K562 (cell line): ENCODE data around the gene GNAZ. TPM values are rescaled to one million over a fixed set of nuclear protein-coding genes. Genes with fewer than 3 reads are reported as not detected.

Experiments used
- CREBBP ChIP-seq: IDR thresholded peaks from one replicate; pipeline ENCODE4 v1.6.1; 2012; ENCODE audit warnings: low read depth, mild to moderate bottlenecking, control low read depth, inconsistent platforms, low read length
- E4F1 ChIP-seq: fragments of 250-450 bp; sonication (Bioruptor Pico); IDR thresholded peaks from 2 replicates; pipeline ENCODE4 v1.5.0; 2021; ENCODE audit warnings: mild to moderate bottlenecking, borderline replicate concordance
- FOXA3 ChIP-seq, 2 experiments: fragments of 450-650 bp in 1 of 2; sonication (generic) in 1 of 2; formaldehyde crosslinking; IDR thresholded peaks in 1 of 2; conservative IDR thresholded peaks in 1 of 2; 2 replicates each; pipeline versions ENCODE4 v1.4.0 to v1.8.0; 2020 to 2022; ENCODE audit warnings: mild to moderate bottlenecking in 2 of 2, missing genetic modification reagents in 1 of 2
- MBD2 ChIP-seq: sonication (generic); IDR thresholded peaks from 2 replicates; pipeline ENCODE4 v1.6.1; 2016; ENCODE audit warnings: low read depth, borderline replicate concordance
- NRF1 ChIP-seq, 2 experiments: fragments of 450-650 bp; IDR thresholded peaks in 1 of 2; conservative IDR thresholded peaks in 1 of 2; 2 replicates each; pipeline ENCODE4 v1.6.1; 2014; ENCODE audit warnings: mild to moderate bottlenecking in 2 of 2
- PML ChIP-seq: IDR thresholded peaks from 2 replicates; pipeline ENCODE4 v1.6.1; 2012; ENCODE audit warnings: low read length, inconsistent platforms
- PRMT5 ChIP-seq: sonication (generic); formaldehyde crosslinking; IDR thresholded peaks from 2 replicates; pipeline ENCODE4 v1.5.0; 2020; ENCODE audit warnings: missing genetic modification reagents
- RERE ChIP-seq: sonication (generic); formaldehyde crosslinking; IDR thresholded peaks from 2 replicates; pipeline ENCODE4 v1.8.0; 2023; ENCODE audit warnings: missing genetic modification reagents, mild to moderate bottlenecking, borderline replicate concordance
- TAL1 ChIP-seq: fragments of 450-650 bp; IDR thresholded peaks from 2 replicates; pipeline ENCODE4 v1.6.1; 2016; ENCODE audit warnings: mild to moderate bottlenecking
- ZNF785 ChIP-seq: fragments of 250-450 bp; sonication (Bioruptor Pico); IDR thresholded peaks from 2 replicates; pipeline ENCODE4 v1.4.0; 2020; ENCODE audit warnings: mild to moderate bottlenecking
- polyA plus RNA-seq, 8 experiments: library from polyadenylated mRNA; depleted of rRNA in 4 of 8; stranded (reverse) in 5 of 8; unstranded in 3 of 8; fragments of >200 nt; fragmentation: Nextera tagmentation in 2 of 8; fragmentation: Illumina TruSeq in 1 of 8; extraction: Ambion mirVana in 2 of 8; extraction: Trizol in 1 of 8; gene quantifications; 2 replicates each; pipeline versions ENCODE4 v1.2.1 to v1.2.3, GENCODE V29; 2011 to 2014; ENCODE audit warnings: inconsistent platforms in 1 of 8, missing spikeins in 1 of 8
- total RNA-seq, 7 experiments: library from RNA; depleted of rRNA in 6 of 7; stranded (reverse); fragments of >200 nt in 6 of 7; fragmentation: Illumina TruSeq in 2 of 7; extraction: Trizol in 2 of 7; gene quantifications; 2 replicates each; pipeline versions ENCODE4 v1.2.1 to v1.2.3, GENCODE V29; 2011 to 2021; ENCODE audit warnings: low replicate concordance in 1 of 7
- TF ChIP-seq, protein P1 (sequence below): fragments of 250-450 bp; sonication (Bioruptor Pico); IDR thresholded peaks from 2 replicates; pipeline ENCODE4 v1.8.0; 2021; ENCODE audit warnings: moderate library complexity, mild to moderate bottlenecking, inconsistent platforms

GNAZ gene
- total and polyA plus RNA-seq, 9 of the 15 experiments (the other 6 are each of a cell fraction or from before 2014, with no cell fraction given), result 0.04 to 0.22 (median 0.13) TPM; not detected in 3

DNA sequence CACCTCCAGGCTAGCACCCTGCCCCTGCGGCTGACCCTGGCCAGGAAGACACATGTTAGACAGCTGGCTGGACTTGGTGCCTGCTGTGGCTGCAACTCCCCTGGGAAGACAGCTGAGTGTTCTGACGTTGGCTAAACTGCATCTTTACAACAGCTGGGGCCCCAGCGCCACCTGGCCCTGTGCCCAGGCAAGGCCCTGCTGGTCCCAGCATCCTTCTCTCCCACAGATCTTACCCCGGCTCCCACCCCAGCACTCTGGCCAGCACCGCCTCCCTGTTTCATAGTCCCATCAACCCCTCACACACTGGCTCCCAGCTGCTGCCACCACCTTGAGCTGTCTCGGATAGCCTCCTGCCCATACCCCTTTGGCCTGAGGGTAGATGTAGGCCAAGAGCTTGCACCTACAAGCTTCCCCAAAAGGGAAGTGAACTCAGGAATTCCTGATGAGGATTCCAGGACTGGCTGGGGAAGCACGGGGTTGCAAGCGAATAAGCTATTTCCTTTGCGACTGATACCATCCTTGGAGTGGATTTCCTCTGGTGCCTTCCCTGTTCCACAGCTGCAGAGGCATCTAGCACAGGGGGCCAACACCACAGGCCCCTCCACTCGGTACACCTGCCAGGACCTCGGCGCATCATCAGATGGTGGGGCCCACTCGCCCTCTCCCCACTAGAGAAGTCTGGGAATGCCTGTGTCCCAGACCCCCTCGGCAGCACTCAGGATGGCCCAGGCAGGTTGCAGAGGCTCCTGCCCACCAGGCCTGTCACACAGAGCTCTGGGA, 42.9 kb downstream of the GNAZ start (continued):
- TF ChIP-seq NRF1 (conservative IDR thresholded peaks at IDR 0.05 in 1 of 2, IDR thresholded peaks at IDR 0.05 in 1 of 2) (no peak), CREBBP (no peak), TAL1 (no peak), MBD2 (no peak), E4F1 (CRISPR knock-in tag) (no peak), FOXA3 (CRISPR knock-in tag; conservative IDR thresholded peaks at IDR 0.05 in 1 of 2, IDR thresholded peaks at IDR 0.05 in 1 of 2) (no peak), ZNF785 (no peak), RERE (CRISPR knock-in tag) (no peak), PML (no peak), PRMT5 (CRISPR knock-in tag) (0 out of 2 replicates have a peak, but pooled peaks have one; percentile 0)
- TF ChIP-seq, protein P1, sequence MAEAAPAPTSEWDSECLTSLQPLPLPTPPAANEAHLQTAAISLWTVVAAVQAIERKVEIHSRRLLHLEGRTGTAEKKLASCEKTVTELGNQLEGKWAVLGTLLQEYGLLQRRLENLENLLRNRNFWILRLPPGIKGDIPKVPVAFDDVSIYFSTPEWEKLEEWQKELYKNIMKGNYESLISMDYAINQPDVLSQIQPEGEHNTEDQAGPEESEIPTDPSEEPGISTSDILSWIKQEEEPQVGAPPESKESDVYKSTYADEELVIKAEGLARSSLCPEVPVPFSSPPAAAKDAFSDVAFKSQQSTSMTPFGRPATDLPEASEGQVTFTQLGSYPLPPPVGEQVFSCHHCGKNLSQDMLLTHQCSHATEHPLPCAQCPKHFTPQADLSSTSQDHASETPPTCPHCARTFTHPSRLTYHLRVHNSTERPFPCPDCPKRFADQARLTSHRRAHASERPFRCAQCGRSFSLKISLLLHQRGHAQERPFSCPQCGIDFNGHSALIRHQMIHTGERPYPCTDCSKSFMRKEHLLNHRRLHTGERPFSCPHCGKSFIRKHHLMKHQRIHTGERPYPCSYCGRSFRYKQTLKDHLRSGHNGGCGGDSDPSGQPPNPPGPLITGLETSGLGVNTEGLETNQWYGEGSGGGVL, result no peak
